ENCODE measurements around the gene SLC15A5. TPM values are rescaled to one million over a fixed set of nuclear protein-coding genes. Genes with fewer than 3 reads are reported as not detected.

Gene SLC15A5
- polyA plus RNA-seq, 1 of the 3 experiments (the other 2 are of a cell fraction) = not detected

DNA sequence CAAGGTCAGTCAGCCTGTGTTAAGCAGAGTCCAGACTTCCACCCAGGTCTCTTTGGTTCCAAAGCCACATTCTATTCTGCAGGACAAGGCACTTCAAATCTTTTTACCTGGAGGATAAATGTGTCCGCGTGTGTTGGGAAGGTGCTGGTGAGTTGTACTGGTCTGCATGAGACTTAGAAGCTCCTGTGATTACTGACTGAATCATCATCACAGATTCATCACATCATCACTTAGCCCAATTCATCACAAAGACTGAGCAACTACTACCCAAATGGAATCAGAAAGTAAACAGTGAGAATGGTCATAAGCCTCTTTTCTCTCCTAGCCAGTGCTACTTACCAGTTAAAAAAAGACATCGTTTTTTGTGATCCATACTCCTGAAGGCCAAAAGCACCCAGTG, 5.3 kb downstream of the SLC15A5 start:
- no peaks in the 10 kb centered on the region for H3F3A ChIP-seq (replicated peaks; ENCODE audit: insufficient read depth)
- ChIA-PET POLR2A (no interaction called here), CTCF (no interaction called here)
- H3K4me1 ChIP-seq (ENCODE audit: control insufficient read depth in 1 of 2, insufficient read depth in 2 of 2, low read depth in 1 of 2, low read length in 1 of 2) = no peaks in the 10 kb centered on the region
- no peaks in the 10 kb centered on the region for H3K79me2 ChIP-seq (ENCODE audit: insufficient read depth)
- H3K4me2 ChIP-seq = no peak overlapping the region
- 14% methylated on average over 3 of the region's 3 CpGs for WGBS (ENCODE audit: low lambda C conversion rate)
- TF ChIP-seq, protein P1, sequence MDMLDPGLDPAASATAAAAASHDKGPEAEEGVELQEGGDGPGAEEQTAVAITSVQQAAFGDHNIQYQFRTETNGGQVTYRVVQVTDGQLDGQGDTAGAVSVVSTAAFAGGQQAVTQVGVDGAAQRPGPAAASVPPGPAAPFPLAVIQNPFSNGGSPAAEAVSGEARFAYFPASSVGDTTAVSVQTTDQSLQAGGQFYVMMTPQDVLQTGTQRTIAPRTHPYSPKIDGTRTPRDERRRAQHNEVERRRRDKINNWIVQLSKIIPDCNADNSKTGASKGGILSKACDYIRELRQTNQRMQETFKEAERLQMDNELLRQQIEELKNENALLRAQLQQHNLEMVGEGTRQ (IDR thresholded peaks at IDR 0.05; ENCODE audit: borderline replicate concordance, low read depth, low read length) = no peak
- TF ChIP-seq, protein P2, sequence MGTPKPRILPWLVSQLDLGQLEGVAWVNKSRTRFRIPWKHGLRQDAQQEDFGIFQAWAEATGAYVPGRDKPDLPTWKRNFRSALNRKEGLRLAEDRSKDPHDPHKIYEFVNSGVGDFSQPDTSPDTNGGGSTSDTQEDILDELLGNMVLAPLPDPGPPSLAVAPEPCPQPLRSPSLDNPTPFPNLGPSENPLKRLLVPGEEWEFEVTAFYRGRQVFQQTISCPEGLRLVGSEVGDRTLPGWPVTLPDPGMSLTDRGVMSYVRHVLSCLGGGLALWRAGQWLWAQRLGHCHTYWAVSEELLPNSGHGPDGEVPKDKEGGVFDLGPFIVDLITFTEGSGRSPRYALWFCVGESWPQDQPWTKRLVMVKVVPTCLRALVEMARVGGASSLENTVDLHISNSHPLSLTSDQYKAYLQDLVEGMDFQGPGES (IDR thresholded peaks at IDR 0.05; ENCODE audit: low read depth, low read length) = no peak
- no peak for TF ChIP-seq ELF1 (IDR thresholded peaks at IDR 0.05)
- TF ChIP-seq, protein P3, sequence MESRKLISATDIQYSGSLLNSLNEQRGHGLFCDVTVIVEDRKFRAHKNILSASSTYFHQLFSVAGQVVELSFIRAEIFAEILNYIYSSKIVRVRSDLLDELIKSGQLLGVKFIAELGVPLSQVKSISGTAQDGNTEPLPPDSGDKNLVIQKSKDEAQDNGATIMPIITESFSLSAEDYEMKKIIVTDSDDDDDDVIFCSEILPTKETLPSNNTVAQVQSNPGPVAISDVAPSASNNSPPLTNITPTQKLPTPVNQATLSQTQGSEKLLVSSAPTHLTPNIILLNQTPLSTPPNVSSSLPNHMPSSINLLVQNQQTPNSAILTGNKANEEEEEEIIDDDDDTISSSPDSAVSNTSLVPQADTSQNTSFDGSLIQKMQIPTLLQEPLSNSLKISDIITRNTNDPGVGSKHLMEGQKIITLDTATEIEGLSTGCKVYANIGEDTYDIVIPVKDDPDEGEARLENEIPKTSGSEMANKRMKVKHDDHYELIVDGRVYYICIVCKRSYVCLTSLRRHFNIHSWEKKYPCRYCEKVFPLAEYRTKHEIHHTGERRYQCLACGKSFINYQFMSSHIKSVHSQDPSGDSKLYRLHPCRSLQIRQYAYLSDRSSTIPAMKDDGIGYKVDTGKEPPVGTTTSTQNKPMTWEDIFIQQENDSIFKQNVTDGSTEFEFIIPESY (IDR thresholded peaks at IDR 0.05; ENCODE audit: borderline replicate concordance, low read depth) = no peak
- no peaks in the 10 kb centered on the region for H3K9me3 ChIP-seq
- H3K27me3 ChIP-seq (ENCODE audit: insufficient read depth) = no peaks in the 10 kb centered on the region
- H3K27ac ChIP-seq (ENCODE audit: low read depth in 2 of 2, low read length in 1 of 2) = no peak overlapping the region
- H4K20me1 ChIP-seq (ENCODE audit: insufficient read depth) = no peaks in the 10 kb centered on the region
- no peaks in the 10 kb centered on the region for H3K36me3 ChIP-seq (replicated peaks in 1 of 2; ENCODE audit: control insufficient read depth in 1 of 2, insufficient read depth in 2 of 2, low read length in 1 of 2)
- no peak overlapping the region for H2AFZ ChIP-seq (ENCODE audit: low read depth)
- no peak overlapping the region for H3K9ac ChIP-seq
- H3K4me3 ChIP-seq (ENCODE audit: low read depth in 2 of 2, low read length in 1 of 2) = no peak overlapping the region
- H3K9me2 ChIP-seq = no peaks in the 10 kb centered on the region
- no peak for DNase-seq

DNA sequence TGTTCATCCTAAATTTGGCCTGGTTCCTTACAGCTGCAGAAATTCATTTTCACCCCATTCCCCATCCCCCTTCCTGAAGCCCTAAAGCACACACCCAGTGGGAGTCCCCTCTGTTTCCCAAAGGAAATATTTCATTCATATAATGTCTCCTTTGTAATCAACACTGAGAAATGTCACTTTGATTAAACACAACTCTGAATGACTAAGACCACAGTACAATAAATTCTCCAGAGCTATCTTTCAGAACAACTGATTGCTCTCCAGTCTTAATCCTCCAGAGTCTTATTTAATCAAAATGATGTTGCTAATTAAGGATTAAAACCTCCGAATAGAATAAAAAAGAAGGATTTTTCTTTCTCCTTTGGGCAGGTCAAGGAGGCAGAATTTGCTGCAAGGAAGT, 6.4 kb downstream of the SLC15A5 start:
- no peak overlapping the region for H3K27ac ChIP-seq (ENCODE audit: low read depth in 2 of 2, low read length in 1 of 2)
- H3K9ac ChIP-seq = no peak overlapping the region
- no peak overlapping the region for H2AFZ ChIP-seq (ENCODE audit: low read depth)
- TF ChIP-seq FOSL2 (IDR thresholded peaks at IDR 0.05; ENCODE audit: borderline replicate concordance, low read depth) (no peak), SIN3A (IDR thresholded peaks at IDR 0.05; ENCODE audit: borderline replicate concordance, low read depth, low read length) (no peak), EZH2phosphoT487 (IDR thresholded peaks at IDR 0.05; ENCODE audit: borderline replicate concordance, low read depth) (no peak), JUND (IDR thresholded peaks at IDR 0.05) (no peak)
- H3F3A ChIP-seq (replicated peaks; ENCODE audit: insufficient read depth) = no peaks in the 10 kb centered on the region
- no peaks in the 10 kb centered on the region for H4K20me1 ChIP-seq (ENCODE audit: insufficient read depth)
- H3K4me1 ChIP-seq (ENCODE audit: control insufficient read depth in 1 of 2, insufficient read depth in 2 of 2, low read depth in 1 of 2, low read length in 1 of 2) = no peaks in the 10 kb centered on the region
- no peaks in the 10 kb centered on the region for H3K9me3 ChIP-seq
- no peaks in the 10 kb centered on the region for H3K9me2 ChIP-seq
- WGBS (ENCODE audit: low lambda C conversion rate) = 0% methylated on average over 1 of the region's 1 CpG
- no peak for DNase-seq
- no peaks in the 10 kb centered on the region for H3K36me3 ChIP-seq (replicated peaks in 1 of 2; ENCODE audit: control insufficient read depth in 1 of 2, insufficient read depth in 2 of 2, low read length in 1 of 2)
- H3K27me3 ChIP-seq (ENCODE audit: insufficient read depth) = no peaks in the 10 kb centered on the region
- H3K4me3 ChIP-seq (ENCODE audit: low read depth in 2 of 2, low read length in 1 of 2) = no peak overlapping the region
- H3K79me2 ChIP-seq (ENCODE audit: insufficient read depth) = no peaks in the 10 kb centered on the region
- POLR2A ChIA-PET = no interaction called here
- CTCF ChIA-PET = no interaction called here
- no peak overlapping the region for H3K4me2 ChIP-seq
